Stimulated activated CD8-positive, alpha-beta memory T cell treated with anti-CD3 and anti-CD28 coated beads, Interleukin-12 subunit alpha, Interleukin-12 subunit beta, amount 100 ng/mL, for 24 hours (primary cell): ENCODE results near the gene LGALS1.

Experiments
- DNase-seq: peaks from one replicate; pipeline ENCODE4 v3.0.0-alpha.2; 2020; ENCODE audit errors: extremely low read depth

The LGALS1 gene

GRCh38 chr22:37662039-37662438 is 13.4 kb upstream of the LGALS1 start:
- no peak for DNase-seq

- no peak for DNase-seq
Measured at GRCh38 chr22:37663521-37664140, 11.8 kb upstream of the LGALS1 start.

GRCh38 chr22:37664249-37665101 is 11.0 kb upstream of the LGALS1 start:
- DNase-seq: no peak

- DNase-seq: no peak
Measured at GRCh38 chr22:37665487-37665886, 9.9 kb upstream of the LGALS1 start.

GRCh38 chr22:37669586-37669985 is 5.8 kb upstream of the LGALS1 start:
- no peak for DNase-seq

DNA sequence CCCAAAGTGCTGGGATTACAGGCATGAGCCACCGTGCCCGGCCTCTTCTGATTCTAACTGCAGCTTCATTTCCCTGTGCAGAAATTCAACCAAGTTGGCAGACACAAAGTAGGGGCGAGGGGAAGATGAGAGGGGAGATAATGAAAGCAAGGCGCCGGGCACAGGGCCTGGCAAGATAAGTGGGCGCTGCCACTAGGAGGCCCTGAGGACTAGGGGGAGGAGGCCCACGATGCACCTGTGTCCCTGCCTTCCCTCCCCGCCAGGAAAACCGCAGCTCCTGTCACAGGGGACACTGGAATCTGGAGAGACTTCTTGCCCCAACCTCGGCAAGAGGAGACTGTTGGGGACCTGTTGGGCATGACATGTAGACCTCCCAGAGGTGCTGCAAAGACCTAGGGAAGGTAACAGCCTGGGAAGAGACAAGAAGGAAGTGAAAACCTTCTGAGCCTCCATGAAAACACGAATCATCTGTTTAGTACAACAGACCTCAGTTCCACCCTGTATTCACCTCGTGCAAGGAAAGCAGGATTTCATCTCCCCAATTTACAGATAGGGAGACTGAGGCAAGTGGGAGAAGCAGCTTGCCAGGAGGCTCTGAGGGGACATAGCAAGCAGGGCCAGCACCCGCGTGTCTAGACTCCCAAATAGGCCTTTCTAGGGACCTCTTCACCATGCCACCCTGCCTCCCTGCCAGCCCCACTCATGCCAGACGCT is 3.1 kb upstream of the LGALS1 start:
- no peak for DNase-seq

- no peak for DNase-seq
Measured at GRCh38 chr22:37672920-37673455, 2.4 kb upstream of the LGALS1 start.

- no peak for DNase-seq
Measured at GRCh38 chr22:37674248-37674647, 1.2 kb upstream of the LGALS1 start.

GRCh38 chr22:37675930-37676735 is 697 bp downstream of the LGALS1 start:
- DNase-seq: no peak

DNA sequence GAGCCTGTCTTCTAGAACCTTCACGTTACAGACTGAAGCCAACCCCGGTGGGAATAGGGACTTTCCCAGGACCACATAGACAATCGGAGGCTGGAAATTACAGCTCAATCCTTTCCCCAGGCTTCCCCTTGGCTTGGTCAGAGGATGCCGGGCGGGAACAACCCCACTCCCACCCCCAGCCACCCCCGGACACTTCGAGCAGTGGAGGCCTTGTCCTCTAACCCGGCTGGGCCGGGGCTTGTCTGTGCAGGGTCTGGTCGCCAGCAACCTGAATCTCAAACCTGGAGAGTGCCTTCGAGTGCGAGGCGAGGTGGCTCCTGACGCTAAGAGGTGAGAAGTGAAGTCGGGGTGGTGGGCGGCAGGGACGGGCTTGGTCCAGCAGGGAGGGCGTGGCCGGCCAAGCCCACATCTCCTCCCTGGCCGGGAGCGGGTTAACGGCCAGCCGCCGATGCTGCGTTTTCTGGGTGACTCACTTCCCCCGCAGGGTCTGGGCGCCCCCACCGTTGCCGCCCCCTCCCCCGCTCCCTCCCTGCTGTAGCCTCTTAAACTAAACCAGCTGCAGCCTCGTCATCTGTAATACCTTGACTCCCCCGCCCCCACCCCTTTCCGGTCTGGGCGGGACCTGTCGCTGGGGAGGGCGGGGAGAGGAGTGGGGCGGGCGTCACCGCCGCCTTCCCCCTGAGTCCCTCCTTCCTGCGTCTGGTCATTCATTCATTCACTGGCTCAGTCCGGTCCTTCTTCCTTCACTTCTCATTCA is 1.5 kb downstream of the LGALS1 start:
- DNase-seq: peak; percentile 77

- DNase-seq: no peak
Measured at GRCh38 chr22:37677493-37677974, 2.1 kb downstream of the LGALS1 start.

DNA sequence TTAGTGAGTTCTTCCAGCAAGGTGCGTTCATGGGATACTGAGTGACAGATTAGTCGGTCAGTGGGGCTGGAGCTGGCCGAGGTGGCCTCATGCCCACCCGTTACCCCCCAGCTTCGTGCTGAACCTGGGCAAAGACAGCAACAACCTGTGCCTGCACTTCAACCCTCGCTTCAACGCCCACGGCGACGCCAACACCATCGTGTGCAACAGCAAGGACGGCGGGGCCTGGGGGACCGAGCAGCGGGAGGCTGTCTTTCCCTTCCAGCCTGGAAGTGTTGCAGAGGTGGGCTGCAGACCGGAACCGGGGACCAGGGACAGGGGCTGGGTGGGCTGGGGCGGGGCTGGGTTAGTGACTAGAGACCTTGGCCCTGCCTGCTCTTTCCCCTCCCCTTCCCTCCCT is 2.9 kb downstream of the LGALS1 start:
- no peak for DNase-seq

DNA sequence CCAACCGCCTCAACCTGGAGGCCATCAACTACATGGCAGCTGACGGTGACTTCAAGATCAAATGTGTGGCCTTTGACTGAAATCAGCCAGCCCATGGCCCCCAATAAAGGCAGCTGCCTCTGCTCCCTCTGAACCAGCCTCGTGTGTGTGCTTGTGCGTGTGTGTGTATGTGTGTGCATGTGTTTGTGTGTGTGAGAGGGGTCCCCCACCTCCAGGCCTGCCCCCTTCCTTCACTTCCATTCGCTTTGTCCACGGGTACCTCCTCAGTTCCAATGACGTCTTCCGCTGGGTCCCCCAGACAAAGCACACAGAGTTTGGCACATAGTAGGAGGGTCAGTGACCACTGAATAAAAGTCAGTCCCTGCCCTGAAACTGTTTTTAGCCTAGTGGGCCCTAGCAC is 4.2 kb downstream of the LGALS1 start:
- DNase-seq: no peak

GRCh38 chr22:37680191-37680851 is 4.9 kb downstream of the LGALS1 start:
- DNase-seq: no peak

DNA sequence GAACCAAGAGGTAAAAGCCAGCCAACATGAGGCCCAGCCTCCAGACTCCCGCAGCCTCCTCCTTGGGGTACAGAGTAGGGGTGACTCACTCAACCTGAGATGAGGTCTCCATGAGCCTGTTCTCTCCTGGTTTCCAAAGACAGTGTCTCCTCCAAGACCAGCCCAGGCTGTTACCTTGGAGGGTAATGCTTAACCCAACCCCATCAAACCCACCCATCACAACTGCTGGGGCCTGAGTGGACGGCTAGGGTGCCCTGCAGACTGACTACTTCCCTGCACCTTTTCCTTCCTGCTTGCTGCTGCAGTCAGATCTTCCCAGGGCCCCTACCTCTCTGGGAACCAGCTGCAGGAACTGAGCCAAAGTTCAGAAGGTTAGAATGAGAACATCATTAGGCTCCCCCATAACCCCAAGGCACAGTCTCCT is 5.6 kb downstream of the LGALS1 start:
- no peak for DNase-seq

DNA sequence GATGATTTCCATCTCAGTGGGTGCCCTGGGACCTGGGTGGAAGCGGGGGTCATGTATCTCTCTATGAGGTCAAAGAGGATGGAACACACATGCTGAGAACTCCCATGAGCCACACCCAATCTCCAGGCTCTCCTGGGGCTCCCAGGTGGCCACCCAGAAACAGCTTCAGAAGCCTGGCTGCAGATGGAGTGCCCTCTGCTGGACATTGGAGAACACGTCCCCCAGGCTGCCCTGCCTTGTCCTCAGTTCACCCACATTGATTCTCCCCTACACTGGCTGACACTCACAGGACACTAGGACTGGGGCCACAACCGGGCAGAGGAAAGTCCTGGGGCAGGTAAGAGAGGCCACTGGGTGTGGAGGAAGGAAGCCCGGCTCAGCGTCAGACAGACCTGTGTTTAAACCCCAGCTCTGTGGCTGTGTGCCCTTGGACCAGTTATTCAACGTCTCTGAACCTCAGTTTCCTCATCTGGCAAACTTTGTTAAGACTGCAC is 6.2 kb downstream of the LGALS1 start:
- no peak for DNase-seq

- DNase-seq: no peak
Measured at GRCh38 chr22:37684803-37685615, 9.6 kb downstream of the LGALS1 start.

DNA sequence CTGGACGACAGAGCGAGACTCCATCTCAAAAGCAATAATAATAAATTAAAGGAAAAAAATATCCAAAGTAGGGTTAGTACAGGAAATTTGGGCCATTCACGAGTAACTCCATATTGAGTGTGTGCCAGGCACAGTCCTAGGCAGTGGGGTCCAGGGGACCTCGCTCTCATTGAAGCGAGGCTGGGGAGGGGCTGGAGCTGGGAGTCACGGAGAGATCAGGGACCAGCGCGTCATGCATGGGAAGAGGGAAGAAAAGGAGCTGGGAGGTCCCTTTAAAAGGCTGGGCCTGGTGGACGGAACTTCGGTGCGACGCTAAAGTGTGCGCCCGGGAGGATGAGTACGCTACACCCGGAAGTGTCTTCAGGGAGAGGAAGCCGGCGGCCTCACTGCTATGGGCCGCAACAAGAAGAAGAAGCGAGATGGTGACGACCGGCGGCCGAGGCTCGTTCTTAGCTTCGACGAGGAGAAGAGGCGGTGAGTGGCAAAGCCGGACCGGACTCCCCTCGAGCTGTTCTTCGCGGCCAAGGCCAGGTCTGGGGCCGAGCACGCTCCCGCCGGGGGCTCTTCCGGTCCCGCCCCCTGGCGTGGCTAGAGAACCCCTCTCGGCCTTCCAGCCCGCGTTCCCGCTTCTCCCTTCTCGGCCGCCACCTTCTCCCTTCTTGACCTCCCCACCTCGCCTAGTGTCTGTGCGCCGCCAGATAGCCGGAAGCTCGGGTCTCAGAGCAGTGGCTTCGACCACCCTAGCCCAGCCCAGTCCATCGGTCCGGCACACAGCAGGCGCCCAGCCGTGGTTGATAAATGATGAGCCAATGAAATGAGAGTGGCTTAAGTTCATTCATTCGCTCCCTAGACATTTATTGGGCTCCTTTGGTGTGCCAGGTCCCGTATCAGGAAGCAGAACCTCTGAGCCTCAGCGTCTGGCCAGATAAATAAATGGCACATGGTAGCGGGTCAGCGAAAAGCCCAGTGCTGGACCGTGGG is 10.9 kb downstream of the LGALS1 start, which contains the start of gene NOL12:
Gene NOL12, plus strand, starts transcription at position 342 of the 981 bp plus-strand sequence. Its CDS starts 50 bp downstream, at position 392.
- DNase-seq: peak; percentile 49
